HG03565 (cell line): ENCODE measurements around the gene SYNPO2.
A peak's percentile ranks its signal among the peaks of the same experiment; 100 is the strongest.

ENCODE experiments used
- ATAC-seq: cut with Tn5 transposase; IDR thresholded peaks from one replicate; pipeline ENCODE4 v1.9.1; 2021; ENCODE audit warnings: mild to moderate bottlenecking, moderate library complexity; ENCODE audit not compliant: unreplicated experiment

The SYNPO2 gene

DNA sequence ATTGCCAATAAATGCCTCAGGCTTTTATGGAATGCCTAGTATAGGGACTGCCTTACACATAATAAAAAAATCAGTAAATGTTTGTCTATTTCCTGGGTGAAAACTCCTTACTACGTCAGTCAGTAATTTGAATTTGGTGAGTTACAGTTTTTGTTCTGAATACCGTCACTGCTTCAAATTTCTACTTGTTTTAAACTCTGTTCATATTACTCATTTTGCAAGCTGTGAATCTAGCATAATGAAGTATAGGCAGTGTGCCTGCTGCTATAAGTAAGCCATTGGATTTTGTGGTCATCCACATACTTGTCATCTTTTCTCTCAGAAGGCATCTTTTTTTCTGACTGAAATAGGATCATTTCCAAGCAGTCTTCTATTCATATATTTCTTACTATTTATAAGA lies 43.1 kb downstream of the SYNPO2 start:
- no peak for ATAC-seq

DNA sequence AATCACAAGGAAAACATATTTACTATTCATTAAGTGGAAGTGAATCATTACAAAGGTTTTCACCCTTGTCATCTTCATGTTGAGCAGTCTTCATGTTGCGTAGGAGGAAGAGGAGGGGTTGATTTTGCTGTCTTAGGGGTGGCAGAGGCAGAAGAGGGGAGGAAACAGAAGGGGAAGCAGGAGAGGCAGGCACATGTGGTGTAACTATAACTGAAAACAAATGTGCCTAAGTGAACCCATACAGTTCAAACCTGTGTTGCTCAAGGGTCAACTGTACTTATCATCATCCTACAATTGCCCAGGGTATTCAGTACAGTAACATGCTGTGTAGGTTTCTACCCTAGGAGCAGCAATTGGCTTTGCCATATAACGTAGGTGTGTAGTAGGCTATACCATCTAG lies 47.2 kb downstream of the SYNPO2 start:
- no peak for ATAC-seq

DNA sequence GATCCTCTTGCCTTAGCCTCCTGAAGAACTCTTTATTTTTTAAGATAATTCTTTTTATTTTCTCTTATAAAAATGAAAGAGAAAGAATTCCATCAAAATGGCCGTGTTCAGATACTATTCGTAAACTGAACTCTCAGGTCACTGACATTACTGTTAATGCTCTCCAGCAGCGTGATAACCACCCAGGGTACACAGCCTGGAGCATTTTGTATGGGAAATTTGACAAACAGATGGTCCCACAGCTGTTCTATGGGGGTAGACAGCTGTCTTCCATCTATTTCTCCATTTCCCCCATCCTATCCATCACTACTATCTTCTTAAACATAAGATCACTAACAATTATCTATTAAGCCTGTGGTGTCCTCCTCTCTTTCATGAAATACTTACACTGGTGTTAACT lies 47.8 kb downstream of the SYNPO2 start:
- no peak for ATAC-seq

DNA sequence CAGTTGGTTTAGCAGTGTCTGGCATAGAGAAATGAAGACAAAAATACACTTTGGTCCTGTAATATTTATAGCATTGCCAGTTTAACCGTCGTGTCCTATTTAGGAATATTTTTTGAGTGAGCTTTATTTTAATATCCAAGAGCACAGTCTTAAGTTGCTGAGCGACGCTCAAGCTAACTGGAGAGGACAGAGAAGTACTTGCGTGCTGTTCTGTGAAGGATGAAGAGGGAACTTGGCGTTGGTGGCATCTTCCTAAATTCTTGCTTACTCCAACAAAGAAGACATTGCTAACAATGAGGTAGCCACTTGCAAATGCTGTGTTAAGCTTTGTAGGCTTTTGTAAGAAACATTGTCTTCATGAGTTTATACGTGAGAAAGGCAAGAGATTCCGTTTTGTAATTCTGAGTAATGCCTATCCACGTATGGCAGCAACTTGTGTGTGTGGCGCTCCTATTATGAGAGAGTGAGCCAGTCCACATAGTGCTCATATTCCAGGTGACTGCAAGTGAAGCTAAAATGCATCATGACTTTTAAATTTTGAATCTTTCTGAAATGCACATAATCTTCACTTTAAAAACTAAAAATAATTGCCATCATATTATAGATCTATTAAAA lies 50.6 kb downstream of the SYNPO2 start:
- ATAC-seq, result no peak

DNA sequence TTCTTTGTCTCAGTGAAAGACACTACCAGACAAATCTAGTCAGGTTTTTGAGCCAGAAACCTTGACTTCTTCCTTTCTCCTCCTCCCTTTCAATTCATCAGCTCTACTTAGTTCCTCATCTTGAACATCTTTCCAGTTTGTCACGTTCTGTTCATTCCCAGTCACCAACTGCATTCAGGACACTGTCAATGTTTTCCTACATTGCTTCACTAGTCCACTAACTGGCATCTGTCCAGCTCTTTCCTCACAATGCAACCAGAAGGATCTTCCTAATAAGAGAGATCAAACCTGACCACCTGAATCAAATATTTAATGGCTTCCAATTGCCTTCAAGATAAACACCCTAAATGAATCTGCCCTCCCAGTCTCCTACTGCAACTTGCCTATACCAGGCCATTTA lies 52.5 kb downstream of the SYNPO2 start:
- no peak for ATAC-seq

DNA sequence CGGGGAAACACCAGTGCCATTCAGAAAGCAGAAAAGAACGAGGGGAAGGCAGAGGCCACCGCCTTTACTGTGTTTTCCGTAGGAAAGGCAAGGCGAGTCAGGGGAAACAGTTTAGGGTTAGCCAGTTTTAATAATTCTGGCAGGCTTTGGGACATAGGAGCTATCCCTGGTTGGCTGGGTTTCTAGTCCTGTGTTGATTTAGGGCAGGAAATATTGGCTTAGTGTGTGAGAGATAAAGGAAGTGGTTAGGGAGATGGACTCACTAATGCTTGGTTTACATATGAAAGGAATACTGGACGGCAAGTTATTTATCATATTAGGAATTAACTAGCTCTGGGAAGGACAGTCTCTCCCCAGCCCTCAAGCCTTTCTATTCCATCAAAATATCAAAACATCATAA lies 53.1 kb downstream of the SYNPO2 start:
- no peak for ATAC-seq

DNA sequence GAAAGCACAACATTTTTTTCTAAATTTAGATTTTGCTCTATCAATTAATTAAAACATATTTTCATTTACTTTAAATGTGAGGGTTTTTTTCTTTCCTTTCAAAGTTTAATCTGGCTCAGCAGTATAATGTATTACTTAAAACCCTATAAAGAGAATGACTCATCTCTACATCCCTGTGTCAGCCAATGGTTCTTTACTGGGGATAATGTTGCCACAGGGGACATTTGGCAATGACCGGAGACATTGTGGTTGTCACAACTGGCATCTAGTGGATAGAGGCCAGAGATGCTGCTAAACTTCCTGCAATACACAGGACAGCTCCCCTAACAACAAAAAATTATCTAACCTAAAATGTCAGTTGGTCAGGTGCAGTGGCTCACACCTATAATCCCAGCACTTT lies 53.8 kb downstream of the SYNPO2 start:
- ATAC-seq, result no peak

DNA sequence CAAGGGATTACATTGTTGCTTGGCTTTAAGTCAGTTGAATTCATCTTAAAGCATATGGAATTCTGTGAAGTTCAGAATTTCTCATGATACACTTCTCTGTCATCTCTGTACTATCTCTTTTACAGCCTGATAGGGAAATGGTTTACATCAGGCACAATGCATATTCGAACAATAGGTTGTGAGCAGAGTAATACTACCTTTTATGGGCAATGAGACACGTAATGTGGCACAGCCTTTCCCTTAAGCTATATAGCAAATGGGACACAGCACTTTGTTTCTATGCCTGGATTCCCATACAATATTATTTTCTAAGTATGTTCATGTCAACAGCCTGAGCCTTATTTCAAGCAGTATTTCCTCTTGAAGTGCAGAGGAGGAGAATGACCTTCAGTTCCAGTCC lies 58.4 kb downstream of the SYNPO2 start:
- no peak for ATAC-seq

DNA sequence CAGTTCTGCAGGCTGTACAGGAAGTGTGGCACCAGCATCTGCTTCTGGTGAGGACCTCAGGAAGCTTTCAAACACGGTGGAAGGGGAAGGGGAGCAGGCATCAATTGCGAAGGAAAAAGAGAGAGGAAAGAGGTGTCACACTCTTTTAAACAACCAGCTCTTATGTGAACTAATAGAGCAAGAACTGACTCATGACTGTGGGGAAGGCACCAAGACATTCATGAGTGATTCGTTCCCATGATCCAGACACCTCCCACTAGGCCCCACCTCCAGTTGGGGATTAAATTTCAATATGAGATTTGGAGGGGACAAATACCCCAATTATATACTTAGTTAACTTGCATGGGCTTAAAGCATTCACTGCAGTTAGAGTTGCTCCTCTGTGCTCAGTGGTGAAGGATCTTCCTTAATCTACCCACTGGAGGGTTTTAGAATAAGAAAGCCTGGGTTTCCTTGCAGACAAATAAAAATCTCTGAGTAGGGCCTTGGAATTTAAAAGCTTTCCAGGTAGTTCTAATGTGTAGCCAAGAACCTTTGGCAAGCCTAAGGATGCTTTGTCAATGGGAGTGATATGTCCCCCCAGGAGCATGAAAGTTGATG lies 60.0 kb downstream of the SYNPO2 start:
- ATAC-seq, result no peak

DNA sequence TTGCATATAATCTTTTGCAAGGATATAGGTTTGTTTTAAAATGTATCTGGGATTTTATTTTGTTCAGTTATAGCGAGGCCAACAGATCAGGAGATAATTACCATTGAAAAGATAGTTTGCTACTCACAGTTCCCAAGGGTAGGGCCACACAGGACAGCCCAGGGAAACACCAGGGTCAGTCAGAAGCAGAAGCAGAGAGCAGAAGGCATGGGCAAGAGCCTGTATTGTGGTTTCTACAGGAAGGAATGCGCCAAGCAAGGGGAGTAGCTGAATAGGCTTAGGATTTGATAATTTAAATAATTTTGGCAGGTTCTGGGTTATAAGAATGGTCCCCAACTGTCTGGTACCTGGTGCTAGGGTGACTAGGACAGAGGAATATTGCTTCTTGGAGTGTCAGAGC lies 61.6 kb downstream of the SYNPO2 start:
- ATAC-seq, result no peak

DNA sequence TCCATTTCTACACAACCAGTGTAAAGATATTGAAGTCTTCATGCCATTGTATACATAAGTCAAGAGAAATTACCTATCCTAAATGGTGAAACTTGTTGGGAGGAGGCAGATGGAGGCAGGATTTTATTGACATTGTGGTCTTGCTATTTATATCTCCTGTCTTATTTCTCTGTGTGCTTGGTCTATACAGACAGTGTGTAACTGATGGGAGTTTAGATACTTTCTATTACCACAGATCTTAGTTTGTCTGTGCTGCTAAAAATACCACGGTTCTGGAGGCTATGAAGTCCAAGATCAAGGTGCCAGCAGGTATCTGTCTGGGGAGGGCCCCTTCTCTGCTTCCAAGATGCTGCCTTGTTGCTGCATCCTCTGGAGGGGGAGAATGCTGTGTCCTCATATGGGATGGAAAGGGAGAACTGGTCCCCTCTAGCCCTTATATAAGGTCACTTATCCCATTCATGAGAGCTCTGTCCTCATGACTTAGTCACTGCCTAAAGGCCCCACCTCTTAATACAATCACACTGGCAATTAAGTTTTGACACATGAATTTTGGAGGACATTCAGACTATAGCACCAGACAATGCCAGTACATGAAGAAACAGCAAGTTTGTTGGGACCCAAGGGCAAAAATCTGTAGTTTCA lies 62.4 kb downstream of the SYNPO2 start:
- no peak for ATAC-seq

DNA sequence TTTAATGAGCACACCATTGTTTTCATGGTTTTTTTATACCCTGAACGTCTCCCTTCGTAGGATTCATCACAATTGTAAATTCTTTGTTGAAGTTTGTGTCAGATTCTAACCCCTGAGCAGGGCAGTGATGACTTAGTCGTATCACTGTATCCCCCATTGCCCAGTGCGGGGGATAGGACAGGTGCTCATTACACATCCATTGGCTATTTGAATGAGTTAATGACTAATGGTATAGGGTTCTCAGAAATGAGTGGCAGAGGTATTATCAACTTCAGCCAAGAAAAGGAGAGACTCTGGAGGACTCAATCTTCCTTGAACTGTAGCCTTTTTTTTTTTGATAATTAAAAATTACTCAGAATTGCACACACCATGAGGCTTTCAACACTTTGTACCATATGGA lies 64.6 kb downstream of the SYNPO2 start:
- no peak for ATAC-seq

DNA sequence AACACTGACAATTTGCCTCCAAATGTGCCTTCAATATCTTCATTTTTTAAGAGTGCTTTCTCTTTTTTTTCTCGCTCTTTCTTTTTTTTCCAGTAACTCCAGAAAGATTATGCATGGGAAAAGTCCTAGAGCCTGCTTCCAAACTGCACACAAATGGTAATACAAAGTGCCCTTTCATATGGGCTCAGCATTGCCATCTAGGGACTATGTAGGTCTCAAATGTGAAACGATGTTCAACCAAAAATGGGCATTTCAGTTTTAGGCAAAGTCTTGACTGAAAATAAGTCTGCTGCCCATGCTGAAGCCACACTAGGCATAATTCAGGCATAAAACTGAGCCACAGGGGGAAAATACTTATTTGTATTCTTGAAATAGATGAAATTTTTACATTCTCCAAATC lies 65.6 kb downstream of the SYNPO2 start:
- no peak for ATAC-seq

DNA sequence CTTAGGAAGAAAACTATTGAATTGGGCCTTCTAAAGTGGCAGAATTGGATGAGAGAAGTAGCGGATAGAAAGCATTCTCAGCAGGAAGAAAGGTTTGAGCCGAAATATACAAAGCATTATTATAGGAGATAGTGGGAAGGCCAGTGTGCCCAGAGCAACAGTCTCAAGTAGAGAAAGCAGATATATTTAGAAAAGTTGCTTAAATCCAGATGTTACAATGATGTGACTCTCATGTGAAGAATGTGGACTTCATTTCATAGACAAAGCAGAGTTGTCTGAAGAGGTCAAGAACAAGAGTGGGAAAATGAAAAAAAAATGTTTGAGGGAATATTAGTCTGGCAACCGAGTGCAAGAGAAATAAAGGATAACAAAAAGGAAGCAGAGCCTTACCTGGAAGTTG lies 66.9 kb downstream of the SYNPO2 start:
- ATAC-seq, result no peak

DNA sequence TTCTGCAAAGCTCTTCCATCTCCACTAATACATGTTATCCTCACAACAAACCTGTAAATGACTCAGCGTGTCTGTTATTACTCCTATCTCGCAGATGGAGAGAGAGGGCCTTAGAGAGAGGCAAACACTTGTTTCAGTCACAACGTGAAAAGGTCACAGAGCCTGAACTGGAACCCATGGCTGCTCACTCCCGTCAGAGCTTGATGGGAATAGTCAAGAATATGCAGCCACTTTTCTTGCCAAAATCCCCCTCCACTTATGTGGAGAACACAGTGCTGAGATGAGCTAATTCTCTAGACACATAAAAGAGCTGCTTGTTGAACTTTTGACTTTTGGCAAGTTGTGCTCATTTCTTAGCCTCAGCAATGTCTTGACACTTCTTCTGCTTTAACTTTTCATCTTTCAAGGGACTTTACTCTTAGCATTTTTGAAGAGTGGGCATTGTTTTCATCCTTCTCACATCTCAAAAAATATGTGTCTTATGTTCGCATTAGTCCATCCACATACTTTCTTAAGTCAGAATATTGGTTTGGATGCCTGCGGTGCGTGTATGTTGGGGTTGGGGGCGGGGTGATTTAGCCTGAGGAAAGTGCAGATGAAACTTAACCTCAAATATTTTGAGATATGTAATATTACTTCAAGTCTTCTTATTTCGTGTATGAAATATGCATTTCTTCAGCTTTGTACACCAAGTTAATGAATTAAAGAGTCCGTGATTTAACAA lies 69.2 kb downstream of the SYNPO2 start:
- no peak for ATAC-seq

DNA sequence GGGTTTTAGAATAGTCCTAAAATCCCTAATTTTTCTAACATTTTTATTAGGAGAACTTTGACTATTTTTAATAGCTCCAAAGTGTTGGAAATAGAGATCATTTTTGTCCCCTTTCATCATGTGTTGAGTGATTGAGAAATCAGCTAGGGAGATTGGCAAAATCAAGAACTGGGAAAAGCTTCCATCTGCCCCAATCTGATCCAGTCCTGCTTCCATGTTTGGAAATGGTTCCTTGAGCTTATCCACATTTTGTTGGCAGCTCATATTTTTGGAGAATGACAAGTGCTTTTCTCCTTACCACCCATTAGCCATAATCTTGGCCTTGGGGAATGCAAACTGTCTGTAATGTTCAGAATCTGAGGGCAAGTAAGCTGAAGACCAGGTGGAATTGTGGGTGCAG lies 73.9 kb downstream of the SYNPO2 start:
- no peak for ATAC-seq

DNA sequence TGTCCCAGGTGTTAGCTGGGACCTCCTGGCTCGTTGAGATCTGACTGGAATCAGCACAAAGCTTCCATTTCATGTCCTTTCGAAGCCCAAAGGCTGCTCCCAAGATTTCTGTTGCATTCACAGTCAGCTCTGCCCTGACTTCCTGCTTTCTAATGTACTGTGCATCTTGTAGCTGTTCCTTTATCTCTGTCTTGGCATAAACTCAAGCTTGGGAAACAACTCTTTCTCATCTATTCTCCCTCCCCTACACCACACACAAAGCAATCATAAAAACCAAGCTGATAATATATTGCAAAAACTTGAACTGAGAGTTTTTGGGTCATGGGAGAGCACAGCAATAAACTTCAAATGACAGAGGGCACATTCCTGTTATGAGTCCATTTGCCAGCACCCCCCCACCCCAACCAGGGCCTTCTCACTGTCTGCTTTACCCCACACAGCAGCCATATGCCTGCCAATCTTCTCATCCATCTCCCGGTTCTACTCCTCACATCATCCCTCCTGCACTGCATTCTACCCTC lies 76.3 kb downstream of the SYNPO2 start:
- no peak for ATAC-seq

DNA sequence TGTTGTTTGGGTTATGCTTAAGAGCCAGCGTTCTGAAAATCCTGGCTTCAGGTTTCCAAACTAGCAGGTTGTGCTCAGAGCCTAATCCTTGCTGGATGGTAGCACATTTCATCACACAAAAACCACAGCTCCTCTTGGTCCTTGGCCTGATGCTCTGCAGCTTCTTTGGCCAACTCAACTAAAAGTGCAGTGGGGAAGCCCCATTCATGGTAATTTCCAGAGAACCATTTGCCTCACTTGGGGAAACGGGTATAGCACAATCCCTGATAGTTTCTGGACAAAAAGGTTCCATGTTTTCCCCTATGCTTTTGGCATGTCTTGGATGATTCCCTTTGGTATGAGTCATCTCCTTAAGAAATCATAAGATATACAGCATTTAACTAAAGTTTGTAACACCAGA lies 78.7 kb downstream of the SYNPO2 start:
- no peak for ATAC-seq

DNA sequence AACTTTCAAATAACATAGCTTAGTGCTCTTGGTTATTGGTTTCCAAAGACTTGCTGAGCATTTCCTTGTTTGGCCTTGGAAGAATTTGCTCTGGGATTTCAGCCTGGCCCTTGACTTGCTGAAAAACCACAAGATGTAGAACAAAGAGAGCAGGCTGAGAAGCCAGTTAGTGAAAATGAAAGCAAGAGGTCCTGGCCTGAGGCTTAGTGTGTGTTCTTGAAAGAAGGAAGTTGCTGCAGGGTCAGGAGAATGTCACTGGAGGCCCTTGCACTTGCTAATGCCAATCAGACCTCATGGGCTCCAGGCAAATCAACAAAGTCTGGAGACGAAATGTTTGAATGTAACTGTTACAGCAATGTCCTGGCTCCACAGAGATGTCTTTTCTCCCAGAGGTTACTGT lies 79.4 kb downstream of the SYNPO2 start:
- peak; percentile 99 for ATAC-seq

DNA sequence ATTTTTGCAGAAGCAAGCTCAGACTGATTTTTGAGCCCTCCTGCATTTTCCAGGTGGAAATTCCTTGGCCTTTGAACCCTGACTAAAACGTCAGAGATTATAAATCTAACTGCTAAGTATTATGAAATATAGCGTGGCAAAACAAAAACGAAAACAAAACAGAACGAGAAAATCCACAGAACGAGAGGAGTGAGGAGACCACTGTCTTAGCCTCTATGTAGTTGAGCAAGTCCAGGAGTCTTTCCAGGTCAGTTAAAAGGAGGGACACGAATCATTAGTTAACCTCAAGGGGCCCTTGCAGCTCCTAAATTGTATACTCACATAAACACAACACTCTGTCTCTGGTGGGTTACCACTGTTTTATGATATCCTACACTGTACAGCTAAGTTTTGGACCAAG lies 80.2 kb downstream of the SYNPO2 start:
- ATAC-seq, result no peak

DNA sequence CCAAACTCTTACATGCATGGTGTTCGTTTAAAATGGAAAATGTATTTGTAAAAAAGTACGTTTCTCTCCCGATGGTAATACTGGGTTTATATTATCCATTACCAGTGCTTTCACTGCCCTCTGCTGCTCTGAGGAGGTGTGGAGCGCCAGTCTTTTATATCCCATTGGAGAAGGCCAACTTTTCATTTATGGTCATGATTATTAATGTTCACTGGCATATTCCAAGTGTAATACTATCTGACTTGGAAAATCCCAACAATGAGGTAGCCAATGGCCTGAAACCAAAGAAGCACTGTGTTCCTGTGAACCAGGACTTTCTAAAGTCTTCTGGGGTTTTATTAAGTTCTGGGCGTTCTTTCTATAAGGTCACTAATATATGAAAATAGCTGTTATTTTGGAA lies 80.7 kb downstream of the SYNPO2 start:
- no peak for ATAC-seq

DNA sequence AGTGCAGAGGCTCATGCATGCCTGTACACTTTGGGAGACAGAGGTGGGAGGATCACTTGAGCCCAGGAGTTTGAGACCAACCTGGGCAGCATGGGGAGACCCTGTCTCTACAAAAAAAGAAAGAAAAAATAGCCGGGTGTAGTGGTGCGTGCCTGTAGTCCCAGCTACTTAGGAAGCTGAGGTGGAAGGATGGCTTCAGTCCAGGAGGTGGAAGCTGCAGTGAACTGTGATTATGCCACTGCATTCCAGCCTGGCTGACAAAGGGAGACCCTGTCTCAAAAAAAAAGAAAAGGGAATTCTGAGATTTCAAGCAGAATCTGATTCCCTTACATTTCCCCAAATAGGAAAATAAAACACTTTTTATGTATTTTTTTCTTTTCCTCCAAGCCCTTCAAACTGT lies 83.5 kb downstream of the SYNPO2 start:
- no peak for ATAC-seq
